HCT116 (cell line): ENCODE results near the gene RAB27B. TPM values are rescaled to one million over a fixed set of nuclear protein-coding genes. Genes with fewer than 3 reads are reported as not detected.

ENCODE experiments used
- ATAC-seq: fragments of 200-7000 bp; cut with Tn5 transposase; 2 replicates; pipeline ENCODE4 v1.9.1; 2020; ENCODE audit warnings: mild to moderate bottlenecking, moderate library complexity
- BruUV-seq: library from RNA; stranded (reverse); fragments of 400-500 nt; replicated peaks from 2 replicates; lab custom pipeline; 2021; lab: Mats Ljungman, UMichigan
- CTCF ChIA-PET: fragments of 300-600 bp; sonication (Branson Sonifier 250); formaldehyde crosslinking; loops from one replicate; lab custom pipeline; 2021; ENCODE audit warnings: antibody characterized with exemption; lab: Charles Lee
- POLR2A ChIA-PET: fragments of 300-600, 350-600 bp; sonication (Branson Sonifier 250); formaldehyde crosslinking; loops from one replicate; lab custom pipeline; 2021; ENCODE audit warnings: antibody characterized with exemption; lab: Charles Lee
- RAD21 ChIA-PET, 2 experiments: fragments of 300-600 bp; sonication (Branson Sonifier 250); formaldehyde crosslinking; loops; one replicate each; lab custom pipeline; 2023; ENCODE audit warnings: low total read pairs in 2 of 2; ENCODE audit not compliant: uncharacterized antibody in 2 of 2, unreplicated experiment in 2 of 2, low non-redundant PET in 1 of 2; lab: Charles Lee
- DNase-seq: peaks from one replicate; pipeline ENCODE4 v3.0.0-alpha.2; 2010; ENCODE audit warnings: low read depth, low spot score
- H2AFZ ChIP-seq: fragments of 200-600 bp; shearing (Covaris generic), sonication (generic); 2 replicates; pipeline ENCODE4 v1.6.1; 2017; ENCODE audit warnings: low read depth, mixed run types, mixed read lengths, antibody characterized with exemption, low read length; ENCODE audit not compliant: poor library complexity, severe bottlenecking
- H3K27ac ChIP-seq: 2 replicates; pipeline ENCODE4 v1.5.1; 2012; ENCODE audit warnings: low read depth, low read length
- H3K27me3 ChIP-seq: fragments of 200-600 bp; sonication (generic); 2 replicates; pipeline ENCODE4 v1.6.1; 2016; ENCODE audit warnings: mixed run types, low read length, mixed read lengths; ENCODE audit not compliant: insufficient read depth
- H3K36me3 ChIP-seq, 2 experiments: fragments of 200-500 bp in 1 of 2; fragments of 200-600 bp in 1 of 2; sonication (Bioruptor generic) in 1 of 2; sonication (generic) in 1 of 2; 2 replicates each; pipeline versions ENCODE4 v1.5.1 to v1.6.1; 2014 to 2016; ENCODE audit warnings: low read length in 2 of 2, inconsistent platforms in 1 of 2, mixed read lengths in 1 of 2, mixed run types in 1 of 2; ENCODE audit not compliant: insufficient read depth in 2 of 2, control insufficient read depth in 1 of 2
- H3K4me1 ChIP-seq, 2 experiments: fragments of 200-600 bp in 1 of 2; sonication (generic) in 1 of 2; 2 replicates each; pipeline versions ENCODE4 v1.5.1 to v1.6.1; 2012 to 2017; ENCODE audit warnings: low read length in 2 of 2, inconsistent platforms in 1 of 2, mild to moderate bottlenecking in 1 of 2, mixed read lengths in 1 of 2, mixed run types in 1 of 2, moderate library complexity in 1 of 2; ENCODE audit not compliant: insufficient read depth in 2 of 2, control insufficient read depth in 1 of 2
- H3K4me2 ChIP-seq: fragments of 200-600 bp; sonication (generic); 2 replicates; pipeline ENCODE4 v1.6.1; 2017; ENCODE audit warnings: mixed run types, low read length, mixed read lengths
- H3K4me3 ChIP-seq, 2 experiments: fragments of 200-600 bp in 1 of 2; sonication (generic) in 1 of 2; replicated peaks in 1 of 2; 2 replicates each; pipeline ENCODE4 v1.5.1; 2011 to 2016; ENCODE audit warnings: low read length in 2 of 2, control low read depth in 1 of 2, low read depth in 1 of 2, mild to moderate bottlenecking in 1 of 2, mixed read lengths in 1 of 2, mixed run types in 1 of 2
- H3K79me2 ChIP-seq: fragments of 200-600 bp; sonication (generic); 2 replicates; pipeline ENCODE4 v1.6.1; 2017; ENCODE audit warnings: mild to moderate bottlenecking, mixed run types, low read length, moderate library complexity, mixed read lengths; ENCODE audit not compliant: insufficient read depth
- H3K9ac ChIP-seq: fragments of 200-600 bp; sonication (generic); 2 replicates; pipeline ENCODE4 v1.6.1; 2016; ENCODE audit warnings: low read length, mixed read lengths
- H3K9me2 ChIP-seq: fragments of 200-600 bp; sonication (generic), shearing (Covaris generic); 2 replicates; pipeline ENCODE4 v1.6.1; 2017; ENCODE audit warnings: mixed run types, mild to moderate bottlenecking, moderate library complexity; ENCODE audit not compliant: insufficient read depth
- H3K9me3 ChIP-seq, 2 experiments: fragments of 200-500 bp in 1 of 2; fragments of 200-600 bp in 1 of 2; sonication (Bioruptor generic) in 1 of 2; sonication (generic) in 1 of 2; 2 replicates each; pipeline ENCODE4 v1.6.1; 2014 to 2017; ENCODE audit warnings: low read length in 2 of 2, mixed read lengths in 2 of 2, inconsistent platforms in 1 of 2, low read depth in 1 of 2, mild to moderate bottlenecking in 1 of 2, mixed run types in 1 of 2, moderate library complexity in 1 of 2; ENCODE audit not compliant: control insufficient read depth in 1 of 2, insufficient read depth in 1 of 2
- H4K20me1 ChIP-seq: fragments of 200-600 bp; sonication (generic), shearing (Covaris generic); 2 replicates; pipeline ENCODE4 v1.6.1; 2017; ENCODE audit warnings: mixed run types, mild to moderate bottlenecking, moderate library complexity; ENCODE audit not compliant: insufficient read depth
- EGR1 ChIP-seq: IDR thresholded peaks from 2 replicates; pipeline ENCODE4 v1.6.1; 2012; ENCODE audit warnings: low read depth
- ELF1 ChIP-seq: IDR thresholded peaks from 2 replicates; pipeline ENCODE4 v1.6.1; 2012; ENCODE audit warnings: low read depth, borderline replicate concordance
- EZH2 ChIP-seq: fragments of 200-600 bp; sonication (generic); IDR thresholded peaks from 2 replicates; pipeline ENCODE4 v1.6.1; 2017; ENCODE audit warnings: antibody characterized with exemption, mixed run types
- FOSL1 ChIP-seq: IDR thresholded peaks from 2 replicates; pipeline ENCODE4 v1.6.1; 2012; ENCODE audit warnings: low read depth
- POLR2A ChIP-seq: IDR thresholded peaks from 2 replicates; pipeline ENCODE4 v1.7.0; 2011; ENCODE audit warnings: borderline replicate concordance; ENCODE audit not compliant: insufficient read depth, insufficient read length; ENCODE audit errors: extremely low read depth
- RAD21 ChIP-seq: IDR thresholded peaks from 2 replicates; pipeline ENCODE4 v1.6.1; 2012; ENCODE audit warnings: low read depth, mild to moderate bottlenecking
- REST ChIP-seq: IDR thresholded peaks from 2 replicates; pipeline ENCODE4 v1.6.1; 2012; ENCODE audit warnings: low read depth
- intact Hi-C: fragments of 100-400 bp; cut with micrococcal nuclease; formaldehyde crosslinking; loops from 2 replicates; pipeline ENCODE4 v1.10.0; 2022
- total RNA-seq: library from RNA; stranded (reverse); gene quantifications from one replicate; pipeline ENCODE4 v1.2.1, GENCODE V29; 2021; ENCODE audit not compliant: unreplicated experiment

Gene RAB27B
- total RNA-seq, 1 experiment from 2014 or later: 2.2 TPM

GRCh38 chr18:54786206-54786605 lies 42.1 kb upstream of the RAB27B start (continued):
- TF ChIP-seq REST: no peak
- no peak for TF ChIP-seq FOSL1
- no peak for TF ChIP-seq POLR2A
- no peak for TF ChIP-seq EZH2
- no peak for TF ChIP-seq RAD21

- Histone ChIP-seq H3K9me2 (no peaks in the 10 kb centered on the region), H3K9ac (no peak overlapping the region), H3K4me2 (no peak overlapping the region), H4K20me1 (no peaks in the 10 kb centered on the region), H3K4me3 (no peak overlapping the region), H3K27me3 (no peaks in the 10 kb centered on the region), H2AFZ (no peak overlapping the region), H3K27ac (no peak overlapping the region), H3K36me3 (no peaks in the 10 kb centered on the region), H3K9me3 (no peaks in the 10 kb centered on the region), H3K4me1 (no peaks in the 10 kb centered on the region), H3K79me2 (no peaks in the 10 kb centered on the region)
- ChIA-PET RAD21 (no interaction called here), POLR2A (interaction anchor here (1.3 kb wide), 1 partner anchor 12 kb away, joined by 3 read pairs; no protein-coding TSS in a partner anchor), CTCF (no interaction called here)
- DNase-seq (no peak), ATAC-seq (no peak)
- intact Hi-C loops: no loop called here
- no peak for TF ChIP-seq POLR2A
- TF ChIP-seq ELF1: no peak
- no peak for TF ChIP-seq EGR1
- BruUV-seq: no TSS peak
Measured at GRCh38 chr18:54787121-54787520, 41.2 kb upstream of the RAB27B start.
